Measurements from ENCODE around the gene ZFTA.

The ZFTA gene

DNA sequence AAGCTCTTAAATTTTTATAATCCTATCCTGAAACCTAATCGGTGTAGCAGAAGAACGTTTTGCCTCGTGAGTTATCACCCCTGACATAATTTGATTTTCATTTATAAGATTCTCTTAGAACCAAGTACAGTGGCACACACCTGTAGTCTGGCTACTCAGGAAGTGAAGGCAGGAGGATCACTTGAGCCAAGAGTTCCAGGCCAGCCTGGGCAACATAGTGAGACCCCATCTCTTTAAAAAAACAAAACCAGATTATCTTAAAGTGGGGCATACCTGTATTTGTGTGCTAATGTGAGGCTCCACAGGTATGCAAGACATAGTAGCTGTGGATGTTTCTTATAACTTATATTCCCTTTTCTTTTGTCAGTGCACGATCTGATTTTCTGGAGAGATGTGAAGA is 19.0 kb downstream of the ZFTA start:
- no peak for DNase-seq (ENCODE audit: low read depth)

DNA sequence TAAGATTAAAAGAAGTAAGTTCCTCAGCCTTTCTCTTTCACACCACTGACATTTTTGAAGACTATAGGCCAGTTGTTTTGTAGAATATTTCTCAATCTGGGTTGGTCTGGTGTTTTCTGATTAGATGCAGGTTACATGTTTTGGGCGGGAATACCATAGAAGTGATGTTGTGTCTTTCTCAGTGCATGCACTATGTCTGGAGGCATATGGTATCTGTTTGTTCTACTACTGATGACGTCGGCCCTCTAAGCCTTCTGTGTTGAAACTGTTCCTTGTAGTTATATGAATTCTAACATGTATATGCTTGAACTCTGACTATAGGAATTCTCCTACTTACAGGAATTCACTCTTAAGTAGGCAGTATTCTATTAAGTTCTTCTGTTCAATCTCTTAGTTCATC is 21.6 kb downstream of the ZFTA start:
- DNase-seq (ENCODE audit: low read depth): no peak

DNA sequence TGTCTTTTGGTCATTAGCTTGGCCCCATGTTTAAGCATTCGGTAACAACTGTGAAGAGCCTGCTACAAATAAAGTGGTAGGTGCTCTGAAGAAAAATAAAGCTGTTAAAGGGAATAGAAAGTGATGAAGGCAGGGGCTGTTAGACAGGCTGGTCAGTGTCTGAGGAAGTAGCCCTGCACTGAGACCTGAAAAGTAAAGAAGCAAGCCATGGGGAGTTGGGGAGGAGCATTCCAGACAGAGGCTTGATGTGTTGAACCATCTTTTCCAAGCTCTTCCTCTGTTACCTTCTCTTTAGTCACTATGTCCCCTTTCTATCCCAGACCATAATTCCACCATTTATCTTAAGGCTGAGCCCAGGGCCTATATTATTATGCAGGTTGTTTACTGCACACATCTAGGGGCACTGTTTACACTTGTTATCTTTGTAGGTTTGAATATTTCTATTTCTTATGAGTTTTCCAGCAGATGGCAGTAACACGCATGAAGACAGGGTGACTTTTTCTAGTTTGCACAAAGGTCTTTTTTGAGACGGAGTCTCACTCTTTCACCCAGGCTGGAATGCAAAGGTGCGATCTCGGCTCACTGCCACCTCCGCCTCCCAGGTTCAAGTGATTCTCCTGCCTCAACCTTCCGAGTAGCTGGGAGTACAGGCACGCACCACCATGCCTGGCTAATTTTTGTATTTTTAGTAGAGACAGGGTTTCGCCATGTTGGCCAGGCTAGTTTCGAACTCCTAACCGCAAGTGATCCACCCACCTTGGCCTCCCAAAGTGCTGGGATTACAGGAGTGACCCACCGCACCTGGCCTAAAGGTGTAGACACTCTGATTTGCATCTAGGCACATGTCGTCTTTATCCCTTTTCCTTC is 23.0 kb downstream of the ZFTA start:
- DNase-seq (ENCODE audit: low read depth): no peak

DNA sequence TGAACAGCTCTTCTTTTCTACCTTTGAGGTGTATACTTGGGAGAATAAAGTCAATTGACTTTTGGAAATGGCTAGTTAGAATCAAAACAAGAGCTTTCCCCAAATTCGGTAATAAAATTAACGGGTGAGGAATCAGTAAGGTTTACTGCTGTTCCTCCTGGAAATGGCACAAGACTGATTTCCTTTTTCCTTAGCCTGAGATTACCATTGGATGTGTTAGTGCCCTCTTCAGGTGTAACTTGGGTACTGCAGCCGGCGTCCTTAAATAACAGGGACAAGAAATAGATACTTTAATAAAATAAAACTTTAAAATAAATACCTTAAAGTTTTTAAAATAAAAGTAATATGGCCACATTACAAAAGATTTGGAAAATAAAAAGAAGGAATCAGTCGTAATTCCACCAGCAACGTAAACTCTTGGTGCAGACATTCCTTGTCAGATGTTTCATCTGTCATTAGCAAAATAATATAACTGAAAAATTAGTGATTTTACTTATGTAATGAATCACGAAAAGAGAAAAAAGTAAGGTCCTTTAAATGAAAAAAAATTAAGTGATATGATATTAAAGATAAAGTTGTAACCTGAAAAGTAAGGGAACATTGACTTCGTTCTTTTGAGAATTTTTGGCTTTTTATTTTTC is 29.7 kb downstream of the ZFTA start:
- peak; percentile 28 for DNase-seq (ENCODE audit: low read depth)

DNA sequence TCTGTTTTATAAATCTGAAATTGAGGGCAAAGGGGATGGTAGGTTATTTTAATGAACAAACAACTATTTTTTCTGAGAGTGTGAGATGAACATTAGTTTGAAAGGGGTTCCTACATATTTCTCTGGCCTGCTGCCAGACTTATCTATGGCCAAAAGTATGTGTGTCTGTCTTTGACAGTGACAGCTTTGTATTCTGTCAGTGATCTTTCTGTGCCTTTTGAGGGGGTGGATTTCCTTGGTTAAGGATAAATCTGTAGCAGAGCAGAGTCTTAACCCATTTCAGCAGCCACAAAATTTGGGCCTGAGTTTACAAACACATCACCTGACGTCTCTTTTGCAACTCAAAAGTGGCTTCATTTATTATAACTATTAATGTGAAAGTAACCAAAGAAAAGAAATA is 30.9 kb downstream of the ZFTA start:
- no peak for DNase-seq (ENCODE audit: low read depth)

DNA sequence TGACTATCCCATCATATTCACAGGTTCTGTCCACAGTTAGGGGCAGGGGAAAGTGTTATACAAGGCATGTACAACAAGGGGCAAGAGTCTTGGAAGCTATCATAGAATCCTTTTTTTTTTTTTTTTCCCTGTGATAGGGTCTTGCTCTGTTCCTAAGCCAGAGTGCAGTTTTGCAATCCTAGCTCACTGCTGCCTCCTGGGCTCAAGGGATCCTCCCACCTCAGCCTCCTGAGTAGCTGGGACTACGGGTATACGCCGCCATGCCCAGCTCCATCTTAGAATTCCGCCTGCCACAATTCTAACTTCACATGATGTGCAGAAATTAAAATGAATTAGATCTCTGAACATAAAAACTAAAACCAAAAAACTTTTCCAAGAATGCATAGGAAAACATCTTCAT is 31.7 kb downstream of the ZFTA start:
- no peak for DNase-seq (ENCODE audit: low read depth)

DNA sequence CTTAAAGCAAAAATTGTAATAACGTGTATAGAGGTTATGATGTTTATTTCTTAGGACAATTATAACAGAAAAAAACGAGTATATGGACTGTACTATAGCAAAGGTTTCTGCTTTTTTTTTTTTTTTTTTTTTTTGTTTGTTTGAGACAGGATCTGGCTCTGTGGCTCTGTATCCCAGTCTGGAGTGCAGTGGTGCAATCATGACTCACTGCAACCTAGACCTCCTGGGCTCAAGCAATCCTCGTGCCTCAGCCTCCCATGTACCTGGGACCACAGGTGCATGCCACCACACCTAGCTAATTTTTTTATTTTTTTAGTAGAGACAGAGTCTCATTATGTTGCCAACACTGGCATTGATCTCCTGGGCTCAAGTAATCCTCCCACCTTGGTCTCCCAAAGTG is 39.2 kb downstream of the ZFTA start:
- DNase-seq (ENCODE audit: low read depth): no peak

DNA sequence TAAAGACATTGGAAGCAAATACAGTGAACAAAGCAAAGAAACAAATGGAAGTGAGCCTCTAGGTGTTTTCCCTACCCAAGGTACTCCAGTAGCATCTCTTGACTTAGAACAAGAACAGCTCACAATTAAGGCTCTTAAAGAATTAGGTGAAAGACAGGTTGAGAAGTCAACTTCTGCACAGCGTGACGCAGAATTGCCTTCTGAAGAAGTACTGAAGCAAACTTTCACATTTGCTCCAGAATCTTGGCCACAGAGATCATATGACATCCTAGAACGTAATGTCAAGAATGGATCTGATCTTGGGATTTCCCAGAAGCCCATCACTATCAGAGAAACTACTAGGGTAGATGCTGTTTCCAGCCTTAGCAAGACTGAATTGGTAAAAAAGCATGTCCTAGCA is 48.0 kb downstream of the ZFTA start:
- no peak for DNase-seq (ENCODE audit: low read depth)

DNA sequence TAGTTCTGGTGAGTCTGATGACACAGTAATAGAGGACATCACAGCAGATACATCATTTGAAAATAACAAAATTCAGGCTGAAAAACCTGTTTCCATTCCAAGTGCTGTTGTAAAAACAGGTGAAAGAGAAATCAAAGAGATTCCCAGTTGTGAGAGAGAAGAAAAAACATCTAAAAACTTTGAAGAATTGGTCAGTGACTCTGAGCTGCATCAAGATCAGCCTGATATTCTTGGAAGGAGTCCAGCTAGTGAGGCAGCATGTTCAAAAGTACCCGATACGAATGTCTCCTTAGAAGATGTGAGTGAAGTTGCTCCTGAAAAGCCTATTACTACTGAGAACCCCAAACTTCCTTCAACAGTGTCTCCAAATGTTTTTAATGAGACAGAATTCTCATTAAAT is 48.6 kb downstream of the ZFTA start:
- no peak for DNase-seq (ENCODE audit: low read depth)

DNA sequence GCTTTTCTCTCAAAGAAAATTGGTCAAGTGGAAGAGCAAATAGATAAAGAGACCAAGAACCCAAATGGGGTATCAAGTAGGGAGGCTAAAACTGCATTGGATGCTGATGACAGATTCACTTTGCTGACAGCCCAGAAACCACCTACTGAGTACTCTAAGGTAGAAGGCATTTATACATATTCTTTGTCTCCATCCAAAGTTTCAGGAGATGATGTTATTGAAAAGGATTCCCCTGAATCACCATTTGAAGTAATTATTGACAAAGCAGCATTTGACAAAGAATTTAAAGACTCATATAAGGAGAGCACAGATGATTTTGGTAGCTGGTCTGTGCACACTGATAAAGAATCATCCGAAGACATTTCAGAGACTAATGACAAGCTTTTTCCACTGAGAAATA is 49.6 kb downstream of the ZFTA start:
- no peak for DNase-seq (ENCODE audit: low read depth)
